Neural cell (in vitro differentiated cells): ENCODE data around the gene LIN7B.

ENCODE experiments used
- EP300 ChIP-seq: fragments of 450-650 bp; conservative IDR thresholded peaks from 2 replicates; pipeline ENCODE4 v1.6.1; 2014; ENCODE audit warnings: antibody characterized with exemption, mild to moderate bottlenecking, moderate library complexity; ENCODE audit not compliant: poor library complexity, severe bottlenecking
- EZH2 ChIP-seq: fragments of 200-600, 300-800 bp; shearing (Covaris generic), sonication (generic); IDR thresholded peaks from 2 replicates; pipeline ENCODE4 v1.6.1; 2014; ENCODE audit warnings: antibody characterized with exemption, low read length, borderline replicate concordance, mild to moderate bottlenecking; ENCODE audit not compliant: insufficient read depth, poor library complexity, severe bottlenecking
- POLR2AphosphoS5 ChIP-seq: IDR thresholded peaks from 2 replicates; pipeline ENCODE4 v1.6.1; 2012
- RAD21 ChIP-seq: fragments of 450-650 bp; conservative IDR thresholded peaks from 2 replicates; pipeline ENCODE4 v1.6.1; 2014; ENCODE audit warnings: antibody characterized with exemption, mild to moderate bottlenecking, moderate library complexity
- SMC3 ChIP-seq: fragments of 450-650 bp; conservative IDR thresholded peaks from 2 replicates; pipeline ENCODE4 v1.6.1; 2014; ENCODE audit warnings: antibody characterized with exemption, mild to moderate bottlenecking, moderate library complexity; ENCODE audit not compliant: poor library complexity
- TAF1 ChIP-seq: IDR thresholded peaks from 2 replicates; pipeline ENCODE4 v1.6.1; 2012; ENCODE audit warnings: low read depth
- TF ChIP-seq, protein P1 (sequence below): fragments of 450-650 bp; IDR thresholded peaks from 2 replicates; pipeline ENCODE4 v1.5.1; 2014; ENCODE audit warnings: antibody characterized with exemption, mild to moderate bottlenecking, moderate library complexity; ENCODE audit not compliant: poor library complexity, severe bottlenecking

DNA sequence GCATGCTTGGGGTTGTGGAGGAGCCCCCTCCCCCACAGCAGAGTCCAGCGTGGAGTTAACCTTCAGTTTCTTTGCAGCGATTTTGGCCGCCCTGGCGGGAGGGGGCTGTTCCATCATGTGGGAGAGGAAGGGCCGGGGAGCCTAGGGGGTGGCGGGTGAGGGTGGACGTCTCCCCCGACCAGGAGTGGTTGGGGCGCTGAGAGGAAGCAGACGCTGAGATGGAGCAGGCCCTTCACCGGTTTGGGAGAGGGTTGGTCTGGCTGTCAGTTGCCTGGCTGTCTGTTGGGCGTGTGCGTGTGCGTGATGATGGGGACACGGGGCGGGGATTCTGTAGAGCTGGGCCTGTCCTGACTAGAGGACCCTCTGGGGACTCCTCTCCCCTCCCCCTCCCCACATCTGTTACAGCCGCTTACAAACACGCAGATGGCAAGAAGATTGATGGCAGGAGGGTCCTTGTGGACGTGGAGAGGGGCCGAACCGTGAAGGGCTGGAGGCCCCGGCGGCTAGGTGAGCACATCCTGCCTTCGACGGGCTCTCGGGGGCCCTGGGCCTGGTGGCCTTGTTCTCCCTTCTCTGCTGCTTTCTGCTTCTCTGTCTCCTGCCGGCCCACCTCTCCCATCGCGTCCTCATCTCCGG is 9.8 kb upstream of the LIN7B start:
- TF ChIP-seq, protein P1, sequence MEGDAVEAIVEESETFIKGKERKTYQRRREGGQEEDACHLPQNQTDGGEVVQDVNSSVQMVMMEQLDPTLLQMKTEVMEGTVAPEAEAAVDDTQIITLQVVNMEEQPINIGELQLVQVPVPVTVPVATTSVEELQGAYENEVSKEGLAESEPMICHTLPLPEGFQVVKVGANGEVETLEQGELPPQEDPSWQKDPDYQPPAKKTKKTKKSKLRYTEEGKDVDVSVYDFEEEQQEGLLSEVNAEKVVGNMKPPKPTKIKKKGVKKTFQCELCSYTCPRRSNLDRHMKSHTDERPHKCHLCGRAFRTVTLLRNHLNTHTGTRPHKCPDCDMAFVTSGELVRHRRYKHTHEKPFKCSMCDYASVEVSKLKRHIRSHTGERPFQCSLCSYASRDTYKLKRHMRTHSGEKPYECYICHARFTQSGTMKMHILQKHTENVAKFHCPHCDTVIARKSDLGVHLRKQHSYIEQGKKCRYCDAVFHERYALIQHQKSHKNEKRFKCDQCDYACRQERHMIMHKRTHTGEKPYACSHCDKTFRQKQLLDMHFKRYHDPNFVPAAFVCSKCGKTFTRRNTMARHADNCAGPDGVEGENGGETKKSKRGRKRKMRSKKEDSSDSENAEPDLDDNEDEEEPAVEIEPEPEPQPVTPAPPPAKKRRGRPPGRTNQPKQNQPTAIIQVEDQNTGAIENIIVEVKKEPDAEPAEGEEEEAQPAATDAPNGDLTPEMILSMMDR: no peak
- TF ChIP-seq EZH2: no peak
- TF ChIP-seq POLR2AphosphoS5: no peak
- no peak for TF ChIP-seq RAD21
- TF ChIP-seq TAF1: no peak
- no peak for TF ChIP-seq EP300
- TF ChIP-seq SMC3: no peak
